HG02678 (cell line): ENCODE measurements around the gene SALL3.

Source experiments
- ATAC-seq: cut with Tn5 transposase; IDR thresholded peaks from one replicate; pipeline ENCODE4 v1.9.1; 2021; ENCODE audit warnings: mild to moderate bottlenecking, moderate library complexity; ENCODE audit not compliant: unreplicated experiment

Gene SALL3

GRCh38 chr18:78965260-78965659, 14.4 kb upstream of the SALL3 start:
- no peak for ATAC-seq

GRCh38 chr18:78965917-78966792, 13.5 kb upstream of the SALL3 start:
- no peak for ATAC-seq

- no peak for ATAC-seq
Measured at GRCh38 chr18:78966793-78967106, 12.9 kb upstream of the SALL3 start.

GRCh38 chr18:78967692-78968091, 11.9 kb upstream of the SALL3 start:
- no peak for ATAC-seq

GRCh38 chr18:78969574-78970315, 9.9 kb upstream of the SALL3 start:
- ATAC-seq: no peak

GRCh38 chr18:78970774-78971333, 8.8 kb upstream of the SALL3 start:
- ATAC-seq: no peak

- no peak for ATAC-seq
Measured at GRCh38 chr18:78971511-78972245, 7.9 kb upstream of the SALL3 start.

GRCh38 chr18:78972385-78972918, 7.2 kb upstream of the SALL3 start:
- no peak for ATAC-seq

- ATAC-seq: no peak
Measured at GRCh38 chr18:78972930-78973331, 6.7 kb upstream of the SALL3 start.

- no peak for ATAC-seq
Measured at GRCh38 chr18:78973357-78974083, 6.1 kb upstream of the SALL3 start.

- ATAC-seq: no peak
Measured at GRCh38 chr18:78974115-78974761, 5.4 kb upstream of the SALL3 start.

GRCh38 chr18:78975292-78975691, 4.3 kb upstream of the SALL3 start:
- no peak for ATAC-seq

- ATAC-seq: no peak
Measured at GRCh38 chr18:78975699-78976335, 3.8 kb upstream of the SALL3 start.

- ATAC-seq: no peak
Measured at GRCh38 chr18:78976765-78977636, 2.6 kb upstream of the SALL3 start.

GRCh38 chr18:78977637-78978348, 1.8 kb upstream of the SALL3 start:
- no peak for ATAC-seq

GRCh38 chr18:78978349-78979055, 1.1 kb upstream of the SALL3 start:
- no peak for ATAC-seq

- ATAC-seq: no peak
Measured at GRCh38 chr18:78979056-78979729, 425 bp upstream of the SALL3 start.
